Stimulated activated CD4-positive, alpha-beta T cell treated with anti-CD3 and anti-CD28 coated beads, TNF-alpha, amount 100 ng/mL, for 24 hours (primary cell): ENCODE measurements around the gene LIPG.

ENCODE experiments used
- DNase-seq, 3 experiments: peaks; one replicate each; pipeline ENCODE4 v3.0.0-alpha.2; 2020; ENCODE audit warnings: low read depth in 3 of 3

The LIPG gene

GRCh38 chr18:49612515-49613033, 50.7 kb downstream of the LIPG start:
- no peak for DNase-seq

GRCh38 chr18:49613141-49613640, 51.3 kb downstream of the LIPG start:
- no peak for DNase-seq

GRCh38 chr18:49613641-49614151, 51.8 kb downstream of the LIPG start:
- DNase-seq, result no peak

- no peak for DNase-seq
Observed at GRCh38 chr18:49616618-49617328, 54.9 kb downstream of the LIPG start.

- no peak for DNase-seq
Observed at GRCh38 chr18:49617329-49617695, 55.5 kb downstream of the LIPG start.

- no peak for DNase-seq
Observed at GRCh38 chr18:49617865-49618264, 56.0 kb downstream of the LIPG start.

- no peak for DNase-seq
Observed at GRCh38 chr18:49618742-49619681, 57.2 kb downstream of the LIPG start.

- DNase-seq, result no peak
Observed at GRCh38 chr18:49619801-49620200, 57.9 kb downstream of the LIPG start.

- DNase-seq, result no peak
Observed at GRCh38 chr18:49621301-49621700, 59.4 kb downstream of the LIPG start.

- no peak for DNase-seq
Observed at GRCh38 chr18:49621717-49622351, 60.0 kb downstream of the LIPG start.

GRCh38 chr18:49623571-49623970, 61.7 kb downstream of the LIPG start:
- DNase-seq, result no peak

GRCh38 chr18:49625021-49625691, 63.3 kb downstream of the LIPG start:
- DNase-seq, result no peak

GRCh38 chr18:49626842-49627467, 65.1 kb downstream of the LIPG start:
- DNase-seq, result no peak

GRCh38 chr18:49628119-49628518, 66.3 kb downstream of the LIPG start:
- DNase-seq, result no peak

GRCh38 chr18:49628881-49629795, 67.3 kb downstream of the LIPG start:
- no peak for DNase-seq

- DNase-seq, result no peak
Observed at GRCh38 chr18:49630246-49630699, 68.4 kb downstream of the LIPG start.

GRCh38 chr18:49631146-49631866, 69.4 kb downstream of the LIPG start:
- no peak for DNase-seq

- DNase-seq, result no peak
Observed at GRCh38 chr18:49632588-49632987, 70.7 kb downstream of the LIPG start.

GRCh38 chr18:49638209-49638785, 76.4 kb downstream of the LIPG start:
- no peak for DNase-seq
